WTC11 (cell line): ENCODE data around the gene IGFN1. TPM values are rescaled to one million over a fixed set of nuclear protein-coding genes. Genes with fewer than 3 reads are reported as not detected.
A peak's percentile ranks its signal among the peaks of the same experiment; 100 is the strongest.

Experiments used
- ETV6 ChIP-seq: sonication (generic); formaldehyde crosslinking; IDR thresholded peaks from 2 replicates; pipeline ENCODE4 v1.8.1; 2022; ENCODE audit warnings: mild to moderate bottlenecking, missing genetic modification reagents
- FOXJ3 ChIP-seq: sonication (generic); formaldehyde crosslinking; IDR thresholded peaks from 2 replicates; pipeline ENCODE4 v1.9.0; 2021; ENCODE audit warnings: missing genetic modification reagents, mild to moderate bottlenecking, borderline replicate concordance
- KAT7 ChIP-seq: sonication (generic); formaldehyde crosslinking; IDR thresholded peaks from 2 replicates; pipeline ENCODE4 v1.8.1; 2023; ENCODE audit warnings: missing genetic modification reagents, mild to moderate bottlenecking, borderline replicate concordance
- MXD4 ChIP-seq: fragments of 250-450 bp; sonication (Bioruptor Pico); IDR thresholded peaks from 2 replicates; pipeline ENCODE4 v1.8.0; 2021; ENCODE audit warnings: mild to moderate bottlenecking, moderate library complexity, borderline replicate concordance
- MYBL2 ChIP-seq: sonication (generic); formaldehyde crosslinking; IDR thresholded peaks from 2 replicates; pipeline ENCODE4 v1.8.1; 2023; ENCODE audit warnings: mild to moderate bottlenecking, moderate library complexity, missing genetic modification reagents
- NFYB ChIP-seq: sonication (generic); formaldehyde crosslinking; conservative IDR thresholded peaks from 2 replicates; pipeline ENCODE4 v1.8.0; 2022; ENCODE audit warnings: low read depth, missing genetic modification reagents
- NR2C2 ChIP-seq: sonication (generic); formaldehyde crosslinking; IDR thresholded peaks from 2 replicates; pipeline ENCODE4 v1.8.0; 2022; ENCODE audit warnings: mild to moderate bottlenecking, missing genetic modification reagents
- PRRX2 ChIP-seq: fragments of 250-450 bp; sonication (Bioruptor Pico); IDR thresholded peaks from 2 replicates; pipeline ENCODE4 v1.8.0; 2021; ENCODE audit warnings: mild to moderate bottlenecking
- RORB ChIP-seq: fragments of 250-450 bp; sonication (Bioruptor Pico); IDR thresholded peaks from 2 replicates; pipeline ENCODE4 v1.9.0; 2021; ENCODE audit warnings: mild to moderate bottlenecking
- SP1 ChIP-seq: sonication (generic); formaldehyde crosslinking; conservative IDR thresholded peaks from 2 replicates; pipeline ENCODE4 v1.8.1; 2022; ENCODE audit warnings: missing genetic modification reagents
- TP53 ChIP-seq: sonication (generic); formaldehyde crosslinking; IDR thresholded peaks from 2 replicates; pipeline ENCODE4 v1.8.1; 2023; ENCODE audit warnings: mild to moderate bottlenecking, missing genetic modification reagents
- ZNF232 ChIP-seq: sonication (generic); formaldehyde crosslinking; IDR thresholded peaks from 2 replicates; pipeline ENCODE4 v1.8.0; 2022; ENCODE audit warnings: mild to moderate bottlenecking, missing genetic modification reagents
- ZNF317 ChIP-seq: sonication (generic); formaldehyde crosslinking; IDR thresholded peaks from 2 replicates; pipeline ENCODE4 v1.8.1; 2023; ENCODE audit warnings: low read depth, mild to moderate bottlenecking, moderate library complexity, missing genetic modification reagents, borderline replicate concordance
- total RNA-seq: library from RNA; stranded (reverse); gene quantifications from 3 replicates; pipeline ENCODE4 v1.2.3, GENCODE V29; 2021
- TF ChIP-seq, protein P1 (sequence below): sonication (generic); formaldehyde crosslinking; IDR thresholded peaks from 2 replicates; pipeline ENCODE4 v1.8.1; 2022; ENCODE audit warnings: missing genetic modification reagents, borderline replicate concordance
- TF ChIP-seq, protein P2 (sequence below): fragments of 250-450 bp; sonication (Bioruptor Pico); IDR thresholded peaks from 2 replicates; pipeline ENCODE4 v1.9.0; 2021; ENCODE audit warnings: moderate library complexity, mild to moderate bottlenecking, inconsistent platforms, borderline replicate concordance
- TF ChIP-seq, protein P3 (sequence below): sonication (generic); formaldehyde crosslinking; IDR thresholded peaks from 2 replicates; pipeline ENCODE4 v1.8.0; 2023; ENCODE audit warnings: mild to moderate bottlenecking, missing genetic modification reagents
- TF ChIP-seq, protein P4 (sequence below): sonication (generic); formaldehyde crosslinking; IDR thresholded peaks from 2 replicates; pipeline ENCODE4 v1.8.1; 2022; ENCODE audit warnings: mild to moderate bottlenecking, moderate library complexity, missing genetic modification reagents
- TF ChIP-seq, protein P5 (sequence below): sonication (generic); formaldehyde crosslinking; IDR thresholded peaks from 2 replicates; pipeline ENCODE4 v1.8.0; 2022; ENCODE audit warnings: mild to moderate bottlenecking, missing genetic modification reagents
- TF ChIP-seq, protein P6 (sequence below): sonication (generic); formaldehyde crosslinking; IDR thresholded peaks from 2 replicates; pipeline ENCODE4 v1.8.1; 2022; ENCODE audit warnings: mild to moderate bottlenecking, missing genetic modification reagents, moderate library complexity, borderline replicate concordance
- TF ChIP-seq, protein P7 (sequence below): fragments of 250-450 bp; sonication (Bioruptor Pico); IDR thresholded peaks from 2 replicates; pipeline ENCODE4 v2.1.2; 2022; ENCODE audit warnings: mild to moderate bottlenecking, moderate library complexity
- TF ChIP-seq, protein P8 (sequence below): sonication (generic); formaldehyde crosslinking; IDR thresholded peaks from 2 replicates; pipeline ENCODE4 v1.8.1; 2022; ENCODE audit warnings: low read depth, missing genetic modification reagents, borderline replicate concordance
- TF ChIP-seq, protein P9 (sequence below): sonication (generic); formaldehyde crosslinking; IDR thresholded peaks from 2 replicates; pipeline ENCODE4 v1.8.1; 2023; ENCODE audit warnings: mild to moderate bottlenecking, missing genetic modification reagents, borderline replicate concordance
- TF ChIP-seq, protein P10 (sequence below): sonication (generic); formaldehyde crosslinking; IDR thresholded peaks from 2 replicates; pipeline ENCODE4 v1.8.0; 2022; ENCODE audit warnings: mild to moderate bottlenecking, missing genetic modification reagents

Gene IGFN1
- total RNA-seq, 1 experiment from 2014 or later = 0.11 TPM

DNA sequence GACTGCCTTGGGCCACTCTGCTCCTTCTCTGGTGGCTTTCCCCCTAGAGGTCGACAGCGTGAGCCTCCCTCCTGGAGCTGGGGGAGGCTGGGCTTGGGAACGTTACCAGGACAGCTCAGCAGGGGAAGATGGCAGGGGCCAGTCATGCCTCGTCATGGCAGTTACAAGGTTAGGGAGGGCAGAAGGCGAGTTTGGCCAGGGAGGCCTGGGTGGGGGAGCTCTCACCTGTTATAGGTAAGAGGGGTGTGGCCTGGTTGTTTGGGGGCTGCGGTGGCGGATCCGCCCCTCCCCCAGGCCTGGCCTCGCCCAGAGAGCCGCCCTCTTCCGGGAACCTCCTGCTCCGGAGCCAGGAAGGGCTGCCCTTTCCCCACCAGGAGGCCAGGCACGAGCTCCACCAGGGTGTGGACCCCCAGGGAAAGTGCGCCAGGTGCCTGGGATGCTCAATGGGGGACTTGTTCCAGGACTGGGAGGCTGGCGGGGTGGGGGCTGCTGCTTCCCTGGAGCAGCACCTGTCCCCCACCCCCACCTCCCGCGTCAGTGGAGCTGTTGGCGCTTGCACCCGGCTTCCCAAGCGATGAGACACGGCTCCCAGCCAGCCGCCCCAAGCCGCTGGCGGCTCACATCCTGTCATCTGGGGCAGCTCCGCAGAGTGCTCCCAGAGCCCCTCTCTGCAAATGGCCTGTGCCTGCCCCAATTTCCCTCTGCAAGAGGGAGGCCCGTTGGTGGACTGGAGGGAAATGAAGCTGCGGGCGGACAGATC is 69.0 kb downstream of the IGFN1 start (continued):
- TF ChIP-seq, protein P1, sequence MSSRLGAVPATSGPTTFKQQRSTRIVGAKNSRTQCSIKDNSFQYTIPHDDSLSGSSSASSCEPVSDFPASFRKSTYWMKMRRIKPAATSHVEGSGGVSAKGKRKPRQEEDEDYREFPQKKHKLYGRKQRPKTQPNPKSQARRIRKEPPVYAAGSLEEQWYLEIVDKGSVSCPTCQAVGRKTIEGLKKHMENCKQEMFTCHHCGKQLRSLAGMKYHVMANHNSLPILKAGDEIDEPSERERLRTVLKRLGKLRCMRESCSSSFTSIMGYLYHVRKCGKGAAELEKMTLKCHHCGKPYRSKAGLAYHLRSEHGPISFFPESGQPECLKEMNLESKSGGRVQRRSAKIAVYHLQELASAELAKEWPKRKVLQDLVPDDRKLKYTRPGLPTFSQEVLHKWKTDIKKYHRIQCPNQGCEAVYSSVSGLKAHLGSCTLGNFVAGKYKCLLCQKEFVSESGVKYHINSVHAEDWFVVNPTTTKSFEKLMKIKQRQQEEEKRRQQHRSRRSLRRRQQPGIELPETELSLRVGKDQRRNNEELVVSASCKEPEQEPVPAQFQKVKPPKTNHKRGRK = no peak
- TF ChIP-seq, protein P2, sequence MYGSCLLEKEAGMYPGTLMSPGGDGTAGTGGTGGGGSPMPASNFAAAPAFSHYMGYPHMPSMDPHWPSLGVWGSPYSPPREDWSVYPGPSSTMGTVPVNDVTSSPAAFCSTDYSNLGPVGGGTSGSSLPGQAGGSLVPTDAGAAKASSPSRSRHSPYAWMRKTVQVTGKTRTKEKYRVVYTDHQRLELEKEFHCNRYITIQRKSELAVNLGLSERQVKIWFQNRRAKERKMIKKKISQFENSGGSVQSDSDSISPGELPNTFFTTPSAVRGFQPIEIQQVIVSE (CRISPR knock-in tag) = no peak
- TF ChIP-seq, protein P3, sequence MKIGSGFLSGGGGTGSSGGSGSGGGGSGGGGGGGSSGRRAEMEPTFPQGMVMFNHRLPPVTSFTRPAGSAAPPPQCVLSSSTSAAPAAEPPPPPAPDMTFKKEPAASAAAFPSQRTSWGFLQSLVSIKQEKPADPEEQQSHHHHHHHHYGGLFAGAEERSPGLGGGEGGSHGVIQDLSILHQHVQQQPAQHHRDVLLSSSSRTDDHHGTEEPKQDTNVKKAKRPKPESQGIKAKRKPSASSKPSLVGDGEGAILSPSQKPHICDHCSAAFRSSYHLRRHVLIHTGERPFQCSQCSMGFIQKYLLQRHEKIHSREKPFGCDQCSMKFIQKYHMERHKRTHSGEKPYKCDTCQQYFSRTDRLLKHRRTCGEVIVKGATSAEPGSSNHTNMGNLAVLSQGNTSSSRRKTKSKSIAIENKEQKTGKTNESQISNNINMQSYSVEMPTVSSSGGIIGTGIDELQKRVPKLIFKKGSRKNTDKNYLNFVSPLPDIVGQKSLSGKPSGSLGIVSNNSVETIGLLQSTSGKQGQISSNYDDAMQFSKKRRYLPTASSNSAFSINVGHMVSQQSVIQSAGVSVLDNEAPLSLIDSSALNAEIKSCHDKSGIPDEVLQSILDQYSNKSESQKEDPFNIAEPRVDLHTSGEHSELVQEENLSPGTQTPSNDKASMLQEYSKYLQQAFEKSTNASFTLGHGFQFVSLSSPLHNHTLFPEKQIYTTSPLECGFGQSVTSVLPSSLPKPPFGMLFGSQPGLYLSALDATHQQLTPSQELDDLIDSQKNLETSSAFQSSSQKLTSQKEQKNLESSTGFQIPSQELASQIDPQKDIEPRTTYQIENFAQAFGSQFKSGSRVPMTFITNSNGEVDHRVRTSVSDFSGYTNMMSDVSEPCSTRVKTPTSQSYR (CRISPR knock-in tag) = 0 out of 2 replicates have a peak, but pooled peaks have one; percentile 46
- TF ChIP-seq, protein P4, sequence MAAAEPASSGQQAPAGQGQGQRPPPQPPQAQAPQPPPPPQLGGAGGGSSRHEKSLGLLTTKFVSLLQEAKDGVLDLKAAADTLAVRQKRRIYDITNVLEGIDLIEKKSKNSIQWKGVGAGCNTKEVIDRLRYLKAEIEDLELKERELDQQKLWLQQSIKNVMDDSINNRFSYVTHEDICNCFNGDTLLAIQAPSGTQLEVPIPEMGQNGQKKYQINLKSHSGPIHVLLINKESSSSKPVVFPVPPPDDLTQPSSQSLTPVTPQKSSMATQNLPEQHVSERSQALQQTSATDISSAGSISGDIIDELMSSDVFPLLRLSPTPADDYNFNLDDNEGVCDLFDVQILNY (CRISPR knock-in tag) = peak; percentile 75; the same call in 1 of the 2 replicates
- TF ChIP-seq, protein P5, sequence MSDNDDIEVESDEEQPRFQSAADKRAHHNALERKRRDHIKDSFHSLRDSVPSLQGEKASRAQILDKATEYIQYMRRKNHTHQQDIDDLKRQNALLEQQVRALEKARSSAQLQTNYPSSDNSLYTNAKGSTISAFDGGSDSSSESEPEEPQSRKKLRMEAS (CRISPR knock-in tag) = peak; percentile 38; the same call in 1 of the 2 replicates
- TF ChIP-seq ETV6 (CRISPR knock-in tag) = peak; percentile 97
- TF ChIP-seq, protein P6, sequence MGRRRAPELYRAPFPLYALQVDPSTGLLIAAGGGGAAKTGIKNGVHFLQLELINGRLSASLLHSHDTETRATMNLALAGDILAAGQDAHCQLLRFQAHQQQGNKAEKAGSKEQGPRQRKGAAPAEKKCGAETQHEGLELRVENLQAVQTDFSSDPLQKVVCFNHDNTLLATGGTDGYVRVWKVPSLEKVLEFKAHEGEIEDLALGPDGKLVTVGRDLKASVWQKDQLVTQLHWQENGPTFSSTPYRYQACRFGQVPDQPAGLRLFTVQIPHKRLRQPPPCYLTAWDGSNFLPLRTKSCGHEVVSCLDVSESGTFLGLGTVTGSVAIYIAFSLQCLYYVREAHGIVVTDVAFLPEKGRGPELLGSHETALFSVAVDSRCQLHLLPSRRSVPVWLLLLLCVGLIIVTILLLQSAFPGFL = no peak
- TF ChIP-seq MYBL2 (CRISPR knock-in tag) = no peak
- no peak for TF ChIP-seq ZNF317 (CRISPR knock-in tag)
- TF ChIP-seq, protein P7, sequence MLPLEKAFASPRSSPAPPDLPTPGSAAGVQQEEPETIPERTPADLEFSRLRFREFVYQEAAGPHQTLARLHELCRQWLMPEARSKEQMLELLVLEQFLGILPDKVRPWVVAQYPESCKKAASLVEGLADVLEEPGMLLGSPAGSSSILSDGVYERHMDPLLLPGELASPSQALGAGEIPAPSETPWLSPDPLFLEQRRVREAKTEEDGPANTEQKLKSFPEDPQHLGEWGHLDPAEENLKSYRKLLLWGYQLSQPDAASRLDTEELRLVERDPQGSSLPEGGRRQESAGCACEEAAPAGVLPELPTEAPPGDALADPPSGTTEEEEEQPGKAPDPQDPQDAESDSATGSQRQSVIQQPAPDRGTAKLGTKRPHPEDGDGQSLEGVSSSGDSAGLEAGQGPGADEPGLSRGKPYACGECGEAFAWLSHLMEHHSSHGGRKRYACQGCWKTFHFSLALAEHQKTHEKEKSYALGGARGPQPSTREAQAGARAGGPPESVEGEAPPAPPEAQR (CRISPR knock-in tag) = no peak
- no peak for TF ChIP-seq ZNF232 (CRISPR knock-in tag)
- TF ChIP-seq SP1 (CRISPR knock-in tag) = peak; percentile 69
- no peak for TF ChIP-seq MXD4 (CRISPR knock-in tag)
- TF ChIP-seq TP53 (CRISPR knock-in tag) = no peak
- no peak for TF ChIP-seq NR2C2 (CRISPR knock-in tag)
- TF ChIP-seq, protein P8, sequence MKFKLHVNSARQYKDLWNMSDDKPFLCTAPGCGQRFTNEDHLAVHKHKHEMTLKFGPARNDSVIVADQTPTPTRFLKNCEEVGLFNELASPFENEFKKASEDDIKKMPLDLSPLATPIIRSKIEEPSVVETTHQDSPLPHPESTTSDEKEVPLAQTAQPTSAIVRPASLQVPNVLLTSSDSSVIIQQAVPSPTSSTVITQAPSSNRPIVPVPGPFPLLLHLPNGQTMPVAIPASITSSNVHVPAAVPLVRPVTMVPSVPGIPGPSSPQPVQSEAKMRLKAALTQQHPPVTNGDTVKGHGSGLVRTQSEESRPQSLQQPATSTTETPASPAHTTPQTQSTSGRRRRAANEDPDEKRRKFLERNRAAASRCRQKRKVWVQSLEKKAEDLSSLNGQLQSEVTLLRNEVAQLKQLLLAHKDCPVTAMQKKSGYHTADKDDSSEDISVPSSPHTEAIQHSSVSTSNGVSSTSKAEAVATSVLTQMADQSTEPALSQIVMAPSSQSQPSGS = no peak
- TF ChIP-seq PRRX2 (CRISPR knock-in tag) = no peak
- TF ChIP-seq RORB = no peak
- TF ChIP-seq, protein P9, sequence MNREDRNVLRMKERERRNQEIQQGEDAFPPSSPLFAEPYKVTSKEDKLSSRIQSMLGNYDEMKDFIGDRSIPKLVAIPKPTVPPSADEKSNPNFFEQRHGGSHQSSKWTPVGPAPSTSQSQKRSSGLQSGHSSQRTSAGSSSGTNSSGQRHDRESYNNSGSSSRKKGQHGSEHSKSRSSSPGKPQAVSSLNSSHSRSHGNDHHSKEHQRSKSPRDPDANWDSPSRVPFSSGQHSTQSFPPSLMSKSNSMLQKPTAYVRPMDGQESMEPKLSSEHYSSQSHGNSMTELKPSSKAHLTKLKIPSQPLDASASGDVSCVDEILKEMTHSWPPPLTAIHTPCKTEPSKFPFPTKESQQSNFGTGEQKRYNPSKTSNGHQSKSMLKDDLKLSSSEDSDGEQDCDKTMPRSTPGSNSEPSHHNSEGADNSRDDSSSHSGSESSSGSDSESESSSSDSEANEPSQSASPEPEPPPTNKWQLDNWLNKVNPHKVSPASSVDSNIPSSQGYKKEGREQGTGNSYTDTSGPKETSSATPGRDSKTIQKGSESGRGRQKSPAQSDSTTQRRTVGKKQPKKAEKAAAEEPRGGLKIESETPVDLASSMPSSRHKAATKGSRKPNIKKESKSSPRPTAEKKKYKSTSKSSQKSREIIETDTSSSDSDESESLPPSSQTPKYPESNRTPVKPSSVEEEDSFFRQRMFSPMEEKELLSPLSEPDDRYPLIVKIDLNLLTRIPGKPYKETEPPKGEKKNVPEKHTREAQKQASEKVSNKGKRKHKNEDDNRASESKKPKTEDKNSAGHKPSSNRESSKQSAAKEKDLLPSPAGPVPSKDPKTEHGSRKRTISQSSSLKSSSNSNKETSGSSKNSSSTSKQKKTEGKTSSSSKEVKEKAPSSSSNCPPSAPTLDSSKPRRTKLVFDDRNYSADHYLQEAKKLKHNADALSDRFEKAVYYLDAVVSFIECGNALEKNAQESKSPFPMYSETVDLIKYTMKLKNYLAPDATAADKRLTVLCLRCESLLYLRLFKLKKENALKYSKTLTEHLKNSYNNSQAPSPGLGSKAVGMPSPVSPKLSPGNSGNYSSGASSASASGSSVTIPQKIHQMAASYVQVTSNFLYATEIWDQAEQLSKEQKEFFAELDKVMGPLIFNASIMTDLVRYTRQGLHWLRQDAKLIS (CRISPR knock-in tag) = no peak
- TF ChIP-seq, protein P10, sequence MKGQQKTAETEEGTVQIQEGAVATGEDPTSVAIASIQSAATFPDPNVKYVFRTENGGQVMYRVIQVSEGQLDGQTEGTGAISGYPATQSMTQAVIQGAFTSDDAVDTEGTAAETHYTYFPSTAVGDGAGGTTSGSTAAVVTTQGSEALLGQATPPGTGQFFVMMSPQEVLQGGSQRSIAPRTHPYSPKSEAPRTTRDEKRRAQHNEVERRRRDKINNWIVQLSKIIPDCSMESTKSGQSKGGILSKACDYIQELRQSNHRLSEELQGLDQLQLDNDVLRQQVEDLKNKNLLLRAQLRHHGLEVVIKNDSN (CRISPR knock-in tag) = no peak
- 0 out of 2 replicates have a peak, but pooled peaks have one; percentile 17 for TF ChIP-seq KAT7
- TF ChIP-seq FOXJ3 (CRISPR knock-in tag) = no peak
- TF ChIP-seq NFYB = no peak
